Mucosa of gallbladder (tissue), 1 donor: ENCODE data around the gene OSBPL3. TPM values are rescaled to one million over a fixed set of nuclear protein-coding genes. Genes with fewer than 3 reads are reported as not detected.
"Not testable (repeated sequence)": the region's sequence is repeated elsewhere in the genome, so short reads cannot be mapped to it uniquely, and the experiment has no call there.

Source experiments
- DNase-seq: peaks from one replicate; pipeline ENCODE4 v3.0.0-alpha.2; 2020; ENCODE audit warnings: low spot score
- total RNA-seq: library from RNA; stranded (reverse); gene quantifications from one replicate; pipeline ENCODE4 v1.2.1, GENCODE V29; 2021
- donor health status: DM: no; HTN: no; CAD: no.

Gene OSBPL3
- total RNA-seq, 1 donor from 2014 or later: 20.5 TPM

GRCh38 chr7:24794751-24795406 lies 185.1 kb downstream of the OSBPL3 start:
- not testable (repeated sequence) for DNase-seq

- DNase-seq: no peak
Observed at GRCh38 chr7:24793982-24794648, 185.9 kb downstream of the OSBPL3 start.

GRCh38 chr7:24788961-24789576 lies 190.9 kb downstream of the OSBPL3 start:
- no peak for DNase-seq

- no peak for DNase-seq
Observed at GRCh38 chr7:24788075-24788474, 191.9 kb downstream of the OSBPL3 start.

GRCh38 chr7:24786941-24787340 lies 193.0 kb downstream of the OSBPL3 start:
- no peak for DNase-seq

GRCh38 chr7:24786306-24786705 lies 193.7 kb downstream of the OSBPL3 start:
- no peak for DNase-seq

- no peak for DNase-seq
Observed at GRCh38 chr7:24784277-24784676, 195.7 kb downstream of the OSBPL3 start.

GRCh38 chr7:24783698-24784097 lies 196.3 kb downstream of the OSBPL3 start:
- DNase-seq: no peak

- no peak for DNase-seq
Observed at GRCh38 chr7:24781106-24781505, 198.9 kb downstream of the OSBPL3 start.

GRCh38 chr7:24779283-24779655 lies 200.7 kb downstream of the OSBPL3 start:
- no peak for DNase-seq

GRCh38 chr7:24778543-24779282 lies 201.3 kb downstream of the OSBPL3 start:
- DNase-seq: no peak

- DNase-seq: no peak
Observed at GRCh38 chr7:24777806-24778205, 202.2 kb downstream of the OSBPL3 start.

- no peak for DNase-seq
Observed at GRCh38 chr7:24773646-24774045, 206.3 kb downstream of the OSBPL3 start.

GRCh38 chr7:24769851-24770250 lies 210.1 kb downstream of the OSBPL3 start:
- no peak for DNase-seq

GRCh38 chr7:24769014-24769830 lies 210.8 kb downstream of the OSBPL3 start:
- DNase-seq: no peak

- no peak for DNase-seq
Observed at GRCh38 chr7:24767878-24768569, 212.0 kb downstream of the OSBPL3 start.

- DNase-seq: no peak
Observed at GRCh38 chr7:24764972-24765744, 214.8 kb downstream of the OSBPL3 start.

- no peak for DNase-seq
Observed at GRCh38 chr7:24764011-24764410, 216.0 kb downstream of the OSBPL3 start.

GRCh38 chr7:24763303-24763901 lies 216.6 kb downstream of the OSBPL3 start:
- DNase-seq: no peak

- no peak for DNase-seq
Observed at GRCh38 chr7:24762771-24763170, 217.2 kb downstream of the OSBPL3 start.
